GM23338 (cell line): ENCODE measurements around the gene PYCR2.

Source experiments
- CREB1 ChIP-seq: fragments of 250-450 bp; sonication (Bioruptor Pico); IDR thresholded peaks from 2 replicates; pipeline ENCODE4 v1.5.0; 2020; ENCODE audit warnings: low read depth, mild to moderate bottlenecking, moderate library complexity
- EZH2 ChIP-seq: fragments of 200-600 bp; sonication (generic); IDR thresholded peaks from one replicate; pipeline ENCODE4 v1.8.0; 2017; ENCODE audit warnings: antibody characterized with exemption, mild to moderate bottlenecking, low read depth; ENCODE audit not compliant: unreplicated experiment
- EZH2phosphoT487 ChIP-seq: fragments of 200-600 bp; sonication (generic); IDR thresholded peaks from one replicate; pipeline ENCODE4 v1.8.1; 2018; ENCODE audit warnings: antibody characterized with exemption; ENCODE audit not compliant: unreplicated experiment
- JUNB ChIP-seq: IDR thresholded peaks from one replicate; pipeline ENCODE4 v1.6.1; 2016; ENCODE audit warnings: antibody characterized with exemption; ENCODE audit not compliant: unreplicated experiment
- NANOG ChIP-seq: IDR thresholded peaks from 2 replicates; pipeline ENCODE4 v1.6.1; 2016; ENCODE audit warnings: antibody characterized with exemption, borderline replicate concordance
- POLR2AphosphoS5 ChIP-seq: IDR thresholded peaks from 2 replicates; pipeline ENCODE4 v1.6.1; 2016; ENCODE audit warnings: antibody characterized with exemption, low read depth
- STAT1 ChIP-seq: IDR thresholded peaks from one replicate; pipeline ENCODE4 v1.6.1; 2016; ENCODE audit warnings: antibody characterized with exemption; ENCODE audit not compliant: unreplicated experiment
- ZNF114 ChIP-seq: fragments of 250-450 bp; sonication (Bioruptor Pico); IDR thresholded peaks from 2 replicates; pipeline ENCODE4 v1.5.0; 2020; ENCODE audit warnings: mild to moderate bottlenecking, moderate library complexity
- ZNF331 ChIP-seq: fragments of 250-450 bp; sonication (Bioruptor Pico); IDR thresholded peaks from 2 replicates; pipeline ENCODE4 v1.5.0; 2020; ENCODE audit warnings: low read depth, mild to moderate bottlenecking, moderate library complexity
- TF ChIP-seq, protein P1 (sequence below), 2 experiments: fragments of 200-600 bp in 1 of 2; sonication (generic) in 1 of 2; conservative IDR thresholded peaks; 2 replicates each; pipeline versions ENCODE4 v1.5.1 to v1.6.1; 2016 to 2017; ENCODE audit warnings: antibody characterized with exemption in 2 of 2, low read depth in 2 of 2, mild to moderate bottlenecking in 2 of 2, moderate library complexity in 1 of 2
- TF ChIP-seq, protein P2 (sequence below): IDR thresholded peaks from 2 replicates; pipeline ENCODE4 v1.6.1; 2016; ENCODE audit warnings: antibody characterized with exemption
- TF ChIP-seq, protein P3 (sequence below): IDR thresholded peaks from one replicate; pipeline ENCODE4 v1.6.1; 2018; ENCODE audit warnings: antibody characterized with exemption; ENCODE audit not compliant: unreplicated experiment
- TF ChIP-seq, protein P4 (sequence below): fragments of 250-450 bp; sonication (Bioruptor Pico); IDR thresholded peaks from 2 replicates; pipeline ENCODE4 v1.5.0; 2020; ENCODE audit warnings: mild to moderate bottlenecking, moderate library complexity

DNA sequence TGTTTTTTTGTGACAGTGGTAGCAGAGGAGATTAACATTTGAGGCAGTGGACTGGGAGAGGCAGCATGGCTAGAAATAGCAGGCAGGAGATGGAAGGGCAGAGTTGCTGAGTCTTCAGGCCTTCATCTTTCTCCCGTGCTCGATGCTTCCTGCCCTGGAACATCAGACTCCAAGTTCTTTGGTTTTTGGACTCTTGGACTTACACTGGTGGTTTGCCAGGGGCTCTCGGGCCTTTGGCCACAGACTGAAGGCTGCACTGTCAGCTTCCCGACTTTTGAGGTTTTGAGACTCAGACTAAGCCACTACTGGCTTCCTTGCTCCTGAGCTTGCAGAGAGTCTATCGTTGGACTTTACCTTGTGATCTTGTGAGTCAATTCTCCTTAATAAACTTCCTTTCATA lies 41.2 kb upstream of the PYCR2 start:
- TF ChIP-seq POLR2AphosphoS5 (no peak), EZH2 (no peak), EZH2phosphoT487 (no peak), JUNB (no peak), ZNF114 (CRISPR knock-in tag) (no peak), NANOG (no peak), ZNF331 (CRISPR knock-in tag) (no peak), CREB1 (no peak), STAT1 (no peak)
- TF ChIP-seq, protein P1, sequence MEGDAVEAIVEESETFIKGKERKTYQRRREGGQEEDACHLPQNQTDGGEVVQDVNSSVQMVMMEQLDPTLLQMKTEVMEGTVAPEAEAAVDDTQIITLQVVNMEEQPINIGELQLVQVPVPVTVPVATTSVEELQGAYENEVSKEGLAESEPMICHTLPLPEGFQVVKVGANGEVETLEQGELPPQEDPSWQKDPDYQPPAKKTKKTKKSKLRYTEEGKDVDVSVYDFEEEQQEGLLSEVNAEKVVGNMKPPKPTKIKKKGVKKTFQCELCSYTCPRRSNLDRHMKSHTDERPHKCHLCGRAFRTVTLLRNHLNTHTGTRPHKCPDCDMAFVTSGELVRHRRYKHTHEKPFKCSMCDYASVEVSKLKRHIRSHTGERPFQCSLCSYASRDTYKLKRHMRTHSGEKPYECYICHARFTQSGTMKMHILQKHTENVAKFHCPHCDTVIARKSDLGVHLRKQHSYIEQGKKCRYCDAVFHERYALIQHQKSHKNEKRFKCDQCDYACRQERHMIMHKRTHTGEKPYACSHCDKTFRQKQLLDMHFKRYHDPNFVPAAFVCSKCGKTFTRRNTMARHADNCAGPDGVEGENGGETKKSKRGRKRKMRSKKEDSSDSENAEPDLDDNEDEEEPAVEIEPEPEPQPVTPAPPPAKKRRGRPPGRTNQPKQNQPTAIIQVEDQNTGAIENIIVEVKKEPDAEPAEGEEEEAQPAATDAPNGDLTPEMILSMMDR (conservative IDR thresholded peaks at IDR 0.05; ENCODE audit: low read depth in 2 of 2): no peak
- TF ChIP-seq, protein P2, sequence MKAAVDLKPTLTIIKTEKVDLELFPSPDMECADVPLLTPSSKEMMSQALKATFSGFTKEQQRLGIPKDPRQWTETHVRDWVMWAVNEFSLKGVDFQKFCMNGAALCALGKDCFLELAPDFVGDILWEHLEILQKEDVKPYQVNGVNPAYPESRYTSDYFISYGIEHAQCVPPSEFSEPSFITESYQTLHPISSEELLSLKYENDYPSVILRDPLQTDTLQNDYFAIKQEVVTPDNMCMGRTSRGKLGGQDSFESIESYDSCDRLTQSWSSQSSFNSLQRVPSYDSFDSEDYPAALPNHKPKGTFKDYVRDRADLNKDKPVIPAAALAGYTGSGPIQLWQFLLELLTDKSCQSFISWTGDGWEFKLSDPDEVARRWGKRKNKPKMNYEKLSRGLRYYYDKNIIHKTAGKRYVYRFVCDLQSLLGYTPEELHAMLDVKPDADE: no peak
- TF ChIP-seq, protein P3, sequence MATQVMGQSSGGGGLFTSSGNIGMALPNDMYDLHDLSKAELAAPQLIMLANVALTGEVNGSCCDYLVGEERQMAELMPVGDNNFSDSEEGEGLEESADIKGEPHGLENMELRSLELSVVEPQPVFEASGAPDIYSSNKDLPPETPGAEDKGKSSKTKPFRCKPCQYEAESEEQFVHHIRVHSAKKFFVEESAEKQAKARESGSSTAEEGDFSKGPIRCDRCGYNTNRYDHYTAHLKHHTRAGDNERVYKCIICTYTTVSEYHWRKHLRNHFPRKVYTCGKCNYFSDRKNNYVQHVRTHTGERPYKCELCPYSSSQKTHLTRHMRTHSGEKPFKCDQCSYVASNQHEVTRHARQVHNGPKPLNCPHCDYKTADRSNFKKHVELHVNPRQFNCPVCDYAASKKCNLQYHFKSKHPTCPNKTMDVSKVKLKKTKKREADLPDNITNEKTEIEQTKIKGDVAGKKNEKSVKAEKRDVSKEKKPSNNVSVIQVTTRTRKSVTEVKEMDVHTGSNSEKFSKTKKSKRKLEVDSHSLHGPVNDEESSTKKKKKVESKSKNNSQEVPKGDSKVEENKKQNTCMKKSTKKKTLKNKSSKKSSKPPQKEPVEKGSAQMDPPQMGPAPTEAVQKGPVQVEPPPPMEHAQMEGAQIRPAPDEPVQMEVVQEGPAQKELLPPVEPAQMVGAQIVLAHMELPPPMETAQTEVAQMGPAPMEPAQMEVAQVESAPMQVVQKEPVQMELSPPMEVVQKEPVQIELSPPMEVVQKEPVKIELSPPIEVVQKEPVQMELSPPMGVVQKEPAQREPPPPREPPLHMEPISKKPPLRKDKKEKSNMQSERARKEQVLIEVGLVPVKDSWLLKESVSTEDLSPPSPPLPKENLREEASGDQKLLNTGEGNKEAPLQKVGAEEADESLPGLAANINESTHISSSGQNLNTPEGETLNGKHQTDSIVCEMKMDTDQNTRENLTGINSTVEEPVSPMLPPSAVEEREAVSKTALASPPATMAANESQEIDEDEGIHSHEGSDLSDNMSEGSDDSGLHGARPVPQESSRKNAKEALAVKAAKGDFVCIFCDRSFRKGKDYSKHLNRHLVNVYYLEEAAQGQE: no peak
- TF ChIP-seq, protein P4, sequence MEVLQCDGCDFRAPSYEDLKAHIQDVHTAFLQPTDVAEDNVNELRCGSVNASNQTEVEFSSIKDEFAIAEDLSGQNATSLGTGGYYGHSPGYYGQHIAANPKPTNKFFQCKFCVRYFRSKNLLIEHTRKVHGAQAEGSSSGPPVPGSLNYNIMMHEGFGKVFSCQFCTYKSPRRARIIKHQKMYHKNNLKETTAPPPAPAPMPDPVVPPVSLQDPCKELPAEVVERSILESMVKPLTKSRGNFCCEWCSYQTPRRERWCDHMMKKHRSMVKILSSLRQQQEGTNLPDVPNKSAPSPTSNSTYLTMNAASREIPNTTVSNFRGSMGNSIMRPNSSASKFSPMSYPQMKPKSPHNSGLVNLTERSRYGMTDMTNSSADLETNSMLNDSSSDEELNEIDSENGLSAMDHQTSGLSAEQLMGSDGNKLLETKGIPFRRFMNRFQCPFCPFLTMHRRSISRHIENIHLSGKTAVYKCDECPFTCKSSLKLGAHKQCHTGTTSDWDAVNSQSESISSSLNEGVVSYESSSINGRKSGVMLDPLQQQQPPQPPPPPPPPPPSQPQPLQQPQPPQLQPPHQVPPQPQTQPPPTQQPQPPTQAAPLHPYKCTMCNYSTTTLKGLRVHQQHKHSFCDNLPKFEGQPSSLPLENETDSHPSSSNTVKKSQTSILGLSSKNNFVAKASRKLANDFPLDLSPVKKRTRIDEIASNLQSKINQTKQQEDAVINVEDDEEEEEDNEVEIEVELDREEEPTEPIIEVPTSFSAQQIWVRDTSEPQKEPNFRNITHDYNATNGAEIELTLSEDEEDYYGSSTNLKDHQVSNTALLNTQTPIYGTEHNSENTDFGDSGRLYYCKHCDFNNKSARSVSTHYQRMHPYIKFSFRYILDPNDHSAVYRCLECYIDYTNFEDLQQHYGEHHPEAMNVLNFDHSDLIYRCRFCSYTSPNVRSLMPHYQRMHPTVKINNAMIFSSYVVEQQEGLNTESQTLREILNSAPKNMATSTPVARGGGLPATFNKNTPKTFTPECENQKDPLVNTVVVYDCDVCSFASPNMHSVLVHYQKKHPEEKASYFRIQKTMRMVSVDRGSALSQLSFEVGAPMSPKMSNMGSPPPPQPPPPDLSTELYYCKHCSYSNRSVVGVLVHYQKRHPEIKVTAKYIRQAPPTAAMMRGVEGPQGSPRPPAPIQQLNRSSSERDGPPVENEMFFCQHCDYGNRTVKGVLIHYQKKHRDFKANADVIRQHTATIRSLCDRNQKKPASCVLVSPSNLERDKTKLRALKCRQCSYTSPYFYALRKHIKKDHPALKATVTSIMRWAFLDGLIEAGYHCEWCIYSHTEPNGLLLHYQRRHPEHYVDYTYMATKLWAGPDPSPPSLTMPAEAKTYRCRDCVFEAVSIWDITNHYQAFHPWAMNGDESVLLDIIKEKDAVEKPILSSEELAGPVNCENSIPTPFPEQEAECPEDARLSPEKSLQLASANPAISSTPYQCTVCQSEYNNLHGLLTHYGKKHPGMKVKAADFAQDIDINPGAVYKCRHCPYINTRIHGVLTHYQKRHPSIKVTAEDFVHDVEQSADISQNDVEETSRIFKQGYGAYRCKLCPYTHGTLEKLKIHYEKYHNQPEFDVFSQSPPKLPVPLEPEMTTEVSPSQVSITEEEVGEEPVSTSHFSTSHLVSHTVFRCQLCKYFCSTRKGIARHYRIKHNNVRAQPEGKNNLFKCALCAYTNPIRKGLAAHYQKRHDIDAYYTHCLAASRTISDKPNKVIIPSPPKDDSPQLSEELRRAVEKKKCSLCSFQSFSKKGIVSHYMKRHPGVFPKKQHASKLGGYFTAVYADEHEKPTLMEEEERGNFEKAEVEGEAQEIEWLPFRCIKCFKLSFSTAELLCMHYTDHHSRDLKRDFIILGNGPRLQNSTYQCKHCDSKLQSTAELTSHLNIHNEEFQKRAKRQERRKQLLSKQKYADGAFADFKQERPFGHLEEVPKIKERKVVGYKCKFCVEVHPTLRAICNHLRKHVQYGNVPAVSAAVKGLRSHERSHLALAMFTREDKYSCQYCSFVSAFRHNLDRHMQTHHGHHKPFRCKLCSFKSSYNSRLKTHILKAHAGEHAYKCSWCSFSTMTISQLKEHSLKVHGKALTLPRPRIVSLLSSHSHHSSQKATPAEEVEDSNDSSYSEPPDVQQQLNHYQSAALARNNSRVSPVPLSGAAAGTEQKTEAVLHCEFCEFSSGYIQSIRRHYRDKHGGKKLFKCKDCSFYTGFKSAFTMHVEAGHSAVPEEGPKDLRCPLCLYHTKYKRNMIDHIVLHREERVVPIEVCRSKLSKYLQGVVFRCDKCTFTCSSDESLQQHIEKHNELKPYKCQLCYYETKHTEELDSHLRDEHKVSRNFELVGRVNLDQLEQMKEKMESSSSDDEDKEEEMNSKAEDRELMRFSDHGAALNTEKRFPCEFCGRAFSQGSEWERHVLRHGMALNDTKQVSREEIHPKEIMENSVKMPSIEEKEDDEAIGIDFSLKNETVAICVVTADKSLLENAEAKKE (CRISPR knock-in tag): no peak
